K562 (cell line): ENCODE results near the gene ACTG2. TPM values are rescaled to one million over a fixed set of nuclear protein-coding genes. Genes with fewer than 3 reads are reported as not detected.

ENCODE experiments used
- ATAC-seq: fragments of 200-7000 bp; cut with Tn5 transposase; 3 replicates; pipeline ENCODE4 v1.9.1; 2020; ENCODE audit warnings: moderate library complexity
- BruUV-seq: library from RNA; stranded (reverse); fragments of 400-500 nt; replicated peaks from 2 replicates; lab custom pipeline; 2021; lab: Mats Ljungman, UMichigan
- CTCF ChIA-PET: fragments of 300-600 bp; formaldehyde crosslinking; extraction: SDS; loops from one replicate; lab custom pipeline; 2021; ENCODE audit warnings: low intra/inter-chr PET ratio; lab: Yijun Ruan, JAX
- POLR2A ChIA-PET: fragments of 300-600, 350-650 bp; sonication (Branson Sonifier 250); formaldehyde crosslinking; extraction: SDS; loops from one replicate; lab custom pipeline; 2021; ENCODE audit warnings: antibody characterized with exemption, inconsistent platforms; lab: Yijun Ruan, JAX
- DNase-seq, 4 experiments: peaks; one replicate each; pipeline versions ENCODE4 v3.0.0 to v3.0.0-alpha.2; 2011 to 2018; ENCODE audit warnings: low spot score in 3 of 4, mixed read lengths in 3 of 4; ENCODE audit errors: extremely low read depth in 1 of 4
- FAIRE-seq: peaks from 2 replicates; lab custom pipeline; 2011; peaks lifted over from hg19 to GRCh38; lab: Jason Lieb, UNC
- H2AFZ ChIP-seq: 2 replicates; pipeline ENCODE4 v1.6.0; 2011; ENCODE audit warnings: low read depth, low read length, control low read depth, inconsistent platforms
- H3K27ac ChIP-seq: fragments of 200-600 bp; 3 replicates; pipeline ENCODE4 v1.8.0; 2011; ENCODE audit warnings: low read depth, mild to moderate bottlenecking, control low read depth, inconsistent platforms, low read length, moderate library complexity, mixed read lengths; ENCODE audit errors: extremely low read depth
- H3K27me3 ChIP-seq, 2 experiments: fragments of 300-600 bp in 1 of 2; 2 replicates in 1 of 2; 3 replicates in 1 of 2; pipeline versions ENCODE4 v1.6.0 to v1.8.0; 2011; ENCODE audit warnings: inconsistent platforms in 2 of 2, low read length in 2 of 2, mild to moderate bottlenecking in 1 of 2, mixed read lengths in 1 of 2, moderate library complexity in 1 of 2; ENCODE audit not compliant: control insufficient read depth in 2 of 2, insufficient read depth in 2 of 2
- H3K36me3 ChIP-seq: fragments of 300-600 bp; 3 replicates; pipeline ENCODE4 v1.8.0; 2011; ENCODE audit warnings: mild to moderate bottlenecking, low read length, inconsistent platforms; ENCODE audit not compliant: control insufficient read depth, insufficient read depth
- H3K4me1 ChIP-seq, 2 experiments: fragments of 200-600 bp in 1 of 2; replicated peaks in 1 of 2; 2 replicates in 1 of 2; 3 replicates in 1 of 2; pipeline versions ENCODE4 v1.5.1 to v1.8.0; 2011; ENCODE audit warnings: inconsistent platforms in 2 of 2, low read length in 2 of 2, mild to moderate bottlenecking in 1 of 2, mixed read lengths in 1 of 2, moderate library complexity in 1 of 2; ENCODE audit not compliant: control insufficient read depth in 2 of 2, insufficient read depth in 2 of 2
- H3K4me2 ChIP-seq: 2 replicates; pipeline ENCODE4 v1.6.1; 2011; ENCODE audit warnings: low read length, control low read depth, inconsistent platforms, mixed read lengths; ENCODE audit not compliant: insufficient read depth
- H3K4me3 ChIP-seq: fragments of 200-600 bp; sonication (generic), shearing (Covaris generic); 2 replicates; pipeline ENCODE4 v1.5.1; 2016; ENCODE audit warnings: control low read depth, inconsistent platforms
- H3K79me2 ChIP-seq: fragments of 200-600 bp; 3 replicates; pipeline ENCODE4 v1.8.0; 2011; ENCODE audit warnings: low read length, inconsistent platforms; ENCODE audit not compliant: control insufficient read depth, insufficient read depth
- H3K9ac ChIP-seq, 2 experiments: 2 replicates each; pipeline versions ENCODE4 v1.6.0 to v1.6.1; 2011; ENCODE audit warnings: low read depth in 2 of 2, low read length in 2 of 2, control low read depth in 1 of 2, inconsistent platforms in 1 of 2, mild to moderate bottlenecking in 1 of 2, mixed read lengths in 1 of 2; ENCODE audit not compliant: insufficient read depth in 1 of 2
- H3K9me1 ChIP-seq: one replicate; pipeline ENCODE4 v1.6.0; 2011; ENCODE audit warnings: inconsistent platforms, mild to moderate bottlenecking, low read length, moderate library complexity; ENCODE audit not compliant: control insufficient read depth, insufficient read depth
- H3K9me3 ChIP-seq: replicated peaks from 2 replicates; pipeline ENCODE4 v1.5.1; 2011; ENCODE audit warnings: low read depth, low read length, inconsistent platforms; ENCODE audit not compliant: control insufficient read depth, insufficient read depth
- H4K20me1 ChIP-seq: replicated peaks from 2 replicates; pipeline ENCODE4 v1.6.1; 2011; ENCODE audit warnings: low read length, inconsistent platforms, mixed read lengths; ENCODE audit not compliant: control insufficient read depth, insufficient read depth
- BDP1 ChIP-seq: IDR thresholded peaks from 3 replicates; pipeline ENCODE4 v1.6.1; 2011; ENCODE audit not compliant: insufficient read length, insufficient read depth
- CXXC5 ChIP-seq: fragments of 250-450 bp; sonication (Bioruptor Pico); IDR thresholded peaks from 2 replicates; pipeline ENCODE4 v1.8.0; 2022; ENCODE audit warnings: inconsistent platforms, mild to moderate bottlenecking, moderate library complexity
- DNMT1 ChIP-seq: fragments of 450-650 bp; IDR thresholded peaks from 2 replicates; pipeline ENCODE4 v1.6.1; 2016; ENCODE audit warnings: antibody characterized with exemption, mild to moderate bottlenecking
- EWSR1 ChIP-seq: fragments of 450-650 bp; IDR thresholded peaks from 2 replicates; pipeline ENCODE4 v1.6.1; 2018; ENCODE audit warnings: borderline replicate concordance, mild to moderate bottlenecking, low read depth, moderate library complexity; ENCODE audit not compliant: partially characterized antibody
- LARP7 ChIP-seq: fragments of 450-650 bp; IDR thresholded peaks from 2 replicates; pipeline ENCODE4 v1.6.1; 2016
- NFYB ChIP-seq: IDR thresholded peaks from 2 replicates; pipeline ENCODE4 v1.6.1; 2011; ENCODE audit warnings: mild to moderate bottlenecking, moderate library complexity; ENCODE audit not compliant: insufficient read length; ENCODE audit errors: extremely low read depth
- NR3C1 ChIP-seq: sonication (generic); formaldehyde crosslinking; IDR thresholded peaks from 2 replicates; pipeline ENCODE4 v1.8.1; 2022; ENCODE audit warnings: missing genetic modification reagents
- ZNF586 ChIP-seq: fragments of 450-650 bp; formaldehyde crosslinking; conservative IDR thresholded peaks from 2 replicates; pipeline ENCODE4 v1.4.0; 2020; ENCODE audit warnings: mild to moderate bottlenecking, moderate library complexity
- ZNF77 ChIP-seq: fragments of 250-450 bp; sonication (Bioruptor Pico); IDR thresholded peaks from 2 replicates; pipeline ENCODE4 v1.5.0; 2020
- WGBS: fragments of 100-300 bp; shearing (Covaris generic); methylation state at CpG from one replicate; pipeline ENCODE4 v1.1.6; 2016; ENCODE audit warnings: low coverage, mixed read lengths; ENCODE audit not compliant: insufficient coverage; ENCODE audit errors: missing lambda C conversion rate; 5-methylcytosine and 5-hydroxymethylcytosine counted together
- in situ Hi-C: fragments of 300-500 bp; cut with MboI; formaldehyde crosslinking; loops from 4 replicates; pipeline ENCODE4 v1.15.0; 2018; ENCODE audit warnings: inconsistent platforms, mixed read lengths
- intact Hi-C: fragments of 100-400 bp; cut with micrococcal nuclease; formaldehyde crosslinking; loops from 2 replicates; pipeline ENCODE4 v1.14.2; 2022
- polyA plus RNA-seq, 8 experiments: library from polyadenylated mRNA; depleted of rRNA in 4 of 8; stranded (reverse) in 5 of 8; unstranded in 3 of 8; fragments of >200 nt; fragmentation: Nextera tagmentation in 2 of 8; fragmentation: Illumina TruSeq in 1 of 8; extraction: Ambion mirVana in 2 of 8; extraction: Trizol in 1 of 8; gene quantifications; 2 replicates each; pipeline versions ENCODE4 v1.2.1 to v1.2.3, GENCODE V29; 2011 to 2014; ENCODE audit warnings: inconsistent platforms in 1 of 8, missing spikeins in 1 of 8
- total RNA-seq, 7 experiments: library from RNA; depleted of rRNA in 6 of 7; stranded (reverse); fragments of >200 nt in 6 of 7; fragmentation: Illumina TruSeq in 2 of 7; extraction: Trizol in 2 of 7; gene quantifications; 2 replicates each; pipeline versions ENCODE4 v1.2.1 to v1.2.3, GENCODE V29; 2011 to 2021; ENCODE audit warnings: low replicate concordance in 1 of 7
- TF ChIP-seq, protein P1 (sequence below): fragments of 450-650 bp; formaldehyde crosslinking; IDR thresholded peaks from 2 replicates; pipeline ENCODE4 v1.4.0; 2020; ENCODE audit warnings: mild to moderate bottlenecking, moderate library complexity

Gene ACTG2
- total and polyA plus RNA-seq, 9 of the 15 experiments (the other 6 are each of a cell fraction or from before 2014, with no cell fraction given): 0.06 to 0.60 TPM; not detected in 7

DNA sequence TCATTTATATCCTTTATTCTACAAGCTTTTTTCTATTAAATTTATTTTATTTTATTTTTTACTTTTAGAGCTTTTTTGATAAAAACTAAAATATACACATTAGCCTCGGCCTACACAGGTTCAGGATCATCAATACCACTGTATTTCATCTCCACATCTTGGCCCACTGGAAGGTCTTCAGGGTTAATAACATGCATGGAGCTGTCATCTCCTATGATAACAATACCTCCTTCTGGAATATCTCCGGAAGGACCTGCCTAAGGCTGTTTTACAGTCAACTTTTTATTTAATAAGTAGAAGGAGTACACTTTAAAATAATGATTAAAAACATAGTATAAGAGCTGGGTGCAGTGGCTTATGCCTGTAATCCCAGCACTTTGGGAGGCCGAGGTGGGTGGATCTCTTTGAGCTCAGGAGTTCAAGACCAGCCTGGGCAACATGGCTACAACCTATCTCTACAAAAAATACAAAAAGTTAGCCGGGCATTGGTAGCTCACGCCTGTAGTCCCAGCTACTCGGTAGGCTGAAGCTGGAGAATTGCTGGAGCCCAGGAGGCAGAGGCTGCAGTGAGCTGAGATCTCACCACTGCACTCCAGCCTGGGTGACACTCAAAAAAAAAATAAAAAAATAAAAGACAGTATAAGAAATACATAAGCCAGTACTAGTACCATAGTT, 18.2 kb downstream of the ACTG2 start:
- H3K79me2 ChIP-seq: no peaks in the 10 kb centered on the region
- intact Hi-C loops (no loop called here), in situ Hi-C loops (no loop called here)
- no peaks in the 10 kb centered on the region for H4K20me1 ChIP-seq
- no peaks in the 10 kb centered on the region for H3K27me3 ChIP-seq
- FAIRE-seq (no peak), ATAC-seq (no peak), DNase-seq (no peak)
- H3K4me1 ChIP-seq: no peaks in the 10 kb centered on the region; a peak in 1 of 5 replicates
- H3K9ac ChIP-seq: no peak overlapping the region
- no TSS peak for BruUV-seq
- no peaks in the 10 kb centered on the region for H3K9me1 ChIP-seq
- ChIA-PET CTCF (no interaction called here), POLR2A (interaction anchor here (0.6 to 1.9 kb wide), 2 partner anchors 10 to 130 kb away, joined by 3 to 6 read pairs; no protein-coding TSS in a partner anchor)
- H3K27ac ChIP-seq: no peak overlapping the region
- H3K4me2 ChIP-seq: no peak overlapping the region
- H3K4me3 ChIP-seq: no peak overlapping the region
- H2AFZ ChIP-seq: no peak overlapping the region
- WGBS: 20% methylated on average over 6 of the region's 6 CpGs
- no peaks in the 10 kb centered on the region for H3K36me3 ChIP-seq
- no peak for TF ChIP-seq ZNF77
- TF ChIP-seq EWSR1: no peak
- no peak for TF ChIP-seq LARP7
- TF ChIP-seq CXXC5 (CRISPR knock-in tag): no peak
- no peak for TF ChIP-seq BDP1
- TF ChIP-seq ZNF586 (CRISPR knock-in tag): no peak
- TF ChIP-seq, protein P1, sequence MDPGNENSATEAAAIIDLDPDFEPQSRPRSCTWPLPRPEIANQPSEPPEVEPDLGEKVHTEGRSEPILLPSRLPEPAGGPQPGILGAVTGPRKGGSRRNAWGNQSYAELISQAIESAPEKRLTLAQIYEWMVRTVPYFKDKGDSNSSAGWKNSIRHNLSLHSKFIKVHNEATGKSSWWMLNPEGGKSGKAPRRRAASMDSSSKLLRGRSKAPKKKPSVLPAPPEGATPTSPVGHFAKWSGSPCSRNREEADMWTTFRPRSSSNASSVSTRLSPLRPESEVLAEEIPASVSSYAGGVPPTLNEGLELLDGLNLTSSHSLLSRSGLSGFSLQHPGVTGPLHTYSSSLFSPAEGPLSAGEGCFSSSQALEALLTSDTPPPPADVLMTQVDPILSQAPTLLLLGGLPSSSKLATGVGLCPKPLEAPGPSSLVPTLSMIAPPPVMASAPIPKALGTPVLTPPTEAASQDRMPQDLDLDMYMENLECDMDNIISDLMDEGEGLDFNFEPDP: no peak
- TF ChIP-seq DNMT1: no peak
- TF ChIP-seq NFYB: no peak
- TF ChIP-seq NR3C1 (CRISPR knock-in tag): no peak
- TF ChIP-seq, all 486 proteins: peak for 0
- H3K9me3 ChIP-seq: no peaks in the 10 kb centered on the region
